Colonic mucosa (tissue), 4 donors: ENCODE data around the gene MLLT10. TPM values are rescaled to one million over a fixed set of nuclear protein-coding genes. Genes with fewer than 3 reads are reported as not detected.
A peak's percentile ranks its signal among the peaks of the same experiment; 100 is the strongest.

Experiments used
- DNase-seq: peaks from one replicate; pipeline ENCODE4 v3.0.0-alpha.2; 2020
- H3K27ac ChIP-seq: fragments of 200-600 bp; one replicate; pipeline ENCODE4 v1.8.0; 2021
- H3K27me3 ChIP-seq: fragments of 200-600 bp; one replicate; pipeline ENCODE4 v1.8.0; 2021
- H3K36me3 ChIP-seq: fragments of 200-600 bp; one replicate; pipeline ENCODE4 v1.8.0; 2021
- H3K4me1 ChIP-seq: fragments of 200-600 bp; one replicate; pipeline ENCODE4 v1.8.0; 2021; ENCODE audit warnings: mild to moderate bottlenecking
- H3K4me3 ChIP-seq: fragments of 200-600 bp; one replicate; pipeline ENCODE4 v1.8.0; 2021
- H3K9ac ChIP-seq, 2 donors: one replicate each; pipeline ENCODE4 v1.7.0; 2013; ENCODE audit warnings: control low read depth in 2 of 2, low read depth in 2 of 2, low read length in 2 of 2
- H3K9me3 ChIP-seq: fragments of 200-600 bp; one replicate; pipeline ENCODE4 v1.8.0; 2021
- intact Hi-C: fragments of 100-400 bp; cut with DNase I; formaldehyde crosslinking; loops from one replicate; pipeline ENCODE4 v1.14.1; 2022
- total RNA-seq, 2 donors: library from RNA; stranded (reverse); fragmentation: NEBNext Ultra II Directional in 1 of 2; extraction: Animal tissue kit (Norgen Biotek cat#: 25700) in 1 of 2; gene quantifications; one replicate each; pipeline ENCODE4 v1.2.1, GENCODE V29; 2021
- TF ChIP-seq, protein P1 (sequence below): fragments of 200-600 bp; IDR thresholded peaks from one replicate; pipeline ENCODE4 v1.8.0; 2022; ENCODE audit warnings: antibody characterized with exemption, mild to moderate bottlenecking
- donor health status: healthy.
- donor health status: DM: no; HTN: no; CAD: no.
- donor health status: DM: no; HTN: no; CAD: no.

Gene MLLT10
- total RNA-seq, 2 donors from 2014 or later, result 17.8 to 25.1 TPM

DNA sequence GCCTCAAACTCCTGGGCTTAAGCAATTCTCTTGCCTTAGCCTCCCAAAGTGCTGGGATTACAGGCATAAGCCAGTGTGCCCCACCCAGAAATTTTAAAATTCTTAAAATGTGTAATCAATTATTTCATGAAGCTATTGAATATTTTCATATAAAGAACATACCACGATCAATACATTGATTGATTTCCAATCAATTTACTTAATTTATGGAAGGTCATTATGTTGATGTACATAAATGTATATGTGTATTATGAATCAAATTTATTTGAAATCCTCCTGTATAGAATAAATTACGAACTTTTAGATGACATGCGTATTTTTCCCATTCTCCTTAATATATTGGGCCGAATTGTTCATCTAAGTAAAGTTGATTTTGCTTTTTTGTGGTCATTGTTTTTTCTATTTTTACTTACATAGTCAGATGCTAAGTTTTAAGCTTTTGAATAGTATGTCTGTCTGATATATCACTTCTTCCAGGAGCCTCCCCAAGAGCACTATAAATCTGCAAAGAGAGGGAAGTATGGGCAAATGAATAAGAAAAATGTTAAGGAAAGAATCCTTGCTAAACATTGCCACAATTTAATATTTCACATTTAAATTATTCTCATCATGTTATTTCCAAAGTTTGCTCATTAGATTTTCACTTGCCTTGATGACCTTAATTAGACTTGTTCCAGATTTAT lies 43.9 kb upstream of the MLLT10 start:
- Histone ChIP-seq H3K27me3 (peaks cover 16% of the 10 kb centered on the region), H3K36me3 (no peaks in the 10 kb centered on the region), H3K9ac (no peak overlapping the region), H3K27ac (no peak overlapping the region), H3K4me1 (peaks cover 6% of the 10 kb centered on the region), H3K4me3 (no peak overlapping the region), H3K9me3 (no peaks in the 10 kb centered on the region)
- DNase-seq, result no peak
- TF ChIP-seq, protein P1, sequence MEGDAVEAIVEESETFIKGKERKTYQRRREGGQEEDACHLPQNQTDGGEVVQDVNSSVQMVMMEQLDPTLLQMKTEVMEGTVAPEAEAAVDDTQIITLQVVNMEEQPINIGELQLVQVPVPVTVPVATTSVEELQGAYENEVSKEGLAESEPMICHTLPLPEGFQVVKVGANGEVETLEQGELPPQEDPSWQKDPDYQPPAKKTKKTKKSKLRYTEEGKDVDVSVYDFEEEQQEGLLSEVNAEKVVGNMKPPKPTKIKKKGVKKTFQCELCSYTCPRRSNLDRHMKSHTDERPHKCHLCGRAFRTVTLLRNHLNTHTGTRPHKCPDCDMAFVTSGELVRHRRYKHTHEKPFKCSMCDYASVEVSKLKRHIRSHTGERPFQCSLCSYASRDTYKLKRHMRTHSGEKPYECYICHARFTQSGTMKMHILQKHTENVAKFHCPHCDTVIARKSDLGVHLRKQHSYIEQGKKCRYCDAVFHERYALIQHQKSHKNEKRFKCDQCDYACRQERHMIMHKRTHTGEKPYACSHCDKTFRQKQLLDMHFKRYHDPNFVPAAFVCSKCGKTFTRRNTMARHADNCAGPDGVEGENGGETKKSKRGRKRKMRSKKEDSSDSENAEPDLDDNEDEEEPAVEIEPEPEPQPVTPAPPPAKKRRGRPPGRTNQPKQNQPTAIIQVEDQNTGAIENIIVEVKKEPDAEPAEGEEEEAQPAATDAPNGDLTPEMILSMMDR, result no peak
- intact Hi-C loops, result loop anchor here (5.0 to 10.0 kb wide), 3 partner anchors 215 to 1505 kb away; no protein-coding TSS in a partner anchor

DNA sequence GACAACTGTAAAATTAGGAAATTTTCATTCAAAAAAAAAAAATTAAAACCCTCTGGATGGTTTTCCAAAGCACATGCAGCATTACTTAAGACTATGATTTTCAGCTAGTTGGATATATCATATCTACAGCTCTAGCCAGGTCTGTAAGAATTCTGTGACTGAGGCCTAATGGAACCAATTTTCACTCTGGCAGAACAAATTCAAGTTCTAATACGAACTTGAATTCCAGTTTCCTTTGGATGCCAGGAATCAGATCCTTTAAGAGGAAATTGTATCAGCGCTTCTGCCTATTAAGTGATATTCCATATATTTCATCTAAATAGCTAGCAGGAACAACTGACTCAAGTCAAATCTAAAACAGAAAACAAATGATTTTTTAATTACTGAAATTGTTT lies 43.3 kb upstream of the MLLT10 start:
- Histone ChIP-seq H3K36me3 (no peaks in the 10 kb centered on the region), H3K9ac (no peak overlapping the region), H3K4me3 (no peak overlapping the region), H3K27ac (no peak overlapping the region), H3K27me3 (peaks cover 20% of the 10 kb centered on the region), H3K4me1 (peaks cover 6% of the 10 kb centered on the region), H3K9me3 (no peaks in the 10 kb centered on the region)
- no peak for DNase-seq
- intact Hi-C loops, result loop anchor here (5.0 to 10.0 kb wide), 3 partner anchors 216 to 1504 kb away; no protein-coding TSS in a partner anchor
- TF ChIP-seq, protein P1, result no peak

DNA sequence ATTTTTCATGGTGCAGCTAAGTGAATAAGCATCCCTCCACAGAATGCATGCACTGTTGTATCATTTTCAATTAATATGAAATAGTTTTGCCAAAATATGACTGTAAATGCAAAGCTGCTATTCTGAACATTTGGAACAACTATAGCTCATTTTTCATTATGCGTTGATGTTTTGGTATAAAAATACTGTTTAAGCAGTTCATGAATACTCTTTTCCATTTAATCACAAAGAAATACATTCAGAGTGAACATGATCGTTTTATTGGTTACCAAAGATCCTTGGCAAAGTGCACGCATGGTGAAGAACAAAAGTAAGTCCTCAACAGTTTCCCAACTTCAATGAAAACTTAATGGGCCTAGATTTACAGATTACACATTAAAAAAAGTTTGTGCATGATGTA lies 41.6 kb upstream of the MLLT10 start:
- Histone ChIP-seq H3K27ac (no peak overlapping the region), H3K9ac (no peak overlapping the region), H3K4me1 (peaks cover 6% of the 10 kb centered on the region), H3K9me3 (no peaks in the 10 kb centered on the region), H3K4me3 (no peak overlapping the region), H3K36me3 (no peaks in the 10 kb centered on the region), H3K27me3 (peaks cover 20% of the 10 kb centered on the region)
- TF ChIP-seq, protein P1, result no peak
- DNase-seq, result no peak
- intact Hi-C loops, result loop anchor here (5.0 to 10.0 kb wide), 3 partner anchors 218 to 1502 kb away; no protein-coding TSS in a partner anchor

DNA sequence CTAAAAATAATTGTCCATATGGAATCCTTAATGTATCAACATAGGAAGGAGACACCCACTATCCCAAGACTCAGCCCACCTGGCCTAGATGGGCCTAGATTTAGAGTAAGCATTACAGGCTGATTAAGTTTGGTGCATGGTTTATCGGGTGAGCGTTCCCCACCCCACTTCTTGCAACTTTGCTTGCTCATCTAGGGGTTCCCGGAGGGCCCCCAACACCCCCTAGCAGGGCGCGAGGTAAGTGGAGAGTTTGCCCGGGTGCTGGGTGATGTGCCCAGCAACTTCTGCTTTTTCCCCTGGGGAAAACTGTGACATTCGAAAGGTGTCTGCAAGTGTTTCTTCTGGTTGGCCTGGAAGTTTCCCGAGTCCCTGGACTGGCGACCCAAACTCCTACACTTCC lies 40.2 kb upstream of the MLLT10 start:
- DNase-seq, result no peak
- Histone ChIP-seq H3K9ac (no peak overlapping the region), H3K27me3 (peaks cover 29% of the 10 kb centered on the region), H3K36me3 (no peaks in the 10 kb centered on the region), H3K27ac (no peak overlapping the region), H3K4me1 (peaks cover 6% of the 10 kb centered on the region), H3K9me3 (no peaks in the 10 kb centered on the region), H3K4me3 (peak overlapping the region; percentile 68)
- intact Hi-C loops, result loop anchor here (5.0 to 10.0 kb wide), 3 partner anchors 219 to 1501 kb away; no protein-coding TSS in a partner anchor
- TF ChIP-seq, protein P1, result no peak

DNA sequence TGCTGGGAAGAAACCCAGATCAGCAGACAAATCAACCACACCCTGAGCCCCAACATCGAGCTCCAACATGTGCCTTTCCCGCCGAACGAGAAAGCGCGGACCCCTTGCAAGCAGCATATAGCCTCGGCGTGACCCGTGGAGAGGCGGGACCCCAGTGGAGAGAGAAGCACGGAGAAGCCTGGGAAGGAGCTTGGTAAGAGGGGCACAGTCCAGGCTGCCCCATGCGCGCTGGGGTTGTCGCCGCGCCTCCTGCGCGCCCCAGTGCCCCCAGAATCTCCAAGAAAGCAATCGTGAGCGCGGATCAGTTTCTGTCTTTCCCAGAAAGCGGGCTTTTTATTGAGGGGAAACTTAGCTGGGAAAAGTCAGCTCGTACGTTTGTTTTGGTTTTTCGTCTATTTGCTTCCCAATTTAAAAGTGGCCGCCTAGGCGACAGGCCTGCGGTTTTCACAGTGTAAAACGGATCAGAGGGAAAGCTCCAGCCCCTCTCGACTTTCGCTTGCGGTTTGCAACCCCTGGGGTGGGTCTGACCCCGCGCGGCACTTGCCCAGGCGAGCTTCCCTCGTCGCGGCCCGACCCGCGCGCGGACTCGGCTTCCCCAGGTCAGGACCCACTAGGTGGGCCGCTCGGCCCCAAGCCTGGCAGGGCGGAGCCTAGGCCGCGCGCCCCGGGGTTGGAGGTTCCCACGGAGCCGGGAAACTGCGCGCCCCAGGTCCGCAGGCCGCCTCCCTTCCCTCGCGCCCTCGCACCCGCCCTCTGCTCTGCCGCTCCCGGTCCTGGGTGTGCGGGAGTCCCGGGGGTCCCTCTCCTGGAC lies 39.6 kb upstream of the MLLT10 start:
- TF ChIP-seq, protein P1, result no peak
- Histone ChIP-seq H3K4me3 (peak overlapping the region; percentile 68), H3K27ac (no peak overlapping the region), H3K4me1 (peaks cover 6% of the 10 kb centered on the region), H3K27me3 (peaks cover 34% of the 10 kb centered on the region), H3K9ac (peak overlapping the region; percentile 34 to 67), H3K36me3 (no peaks in the 10 kb centered on the region), H3K9me3 (no peaks in the 10 kb centered on the region)
- intact Hi-C loops, result loop anchor here (5.0 to 10.0 kb wide), 5 partner anchors 220 to 1500 kb away; no protein-coding TSS in a partner anchor
- DNase-seq, result peak; percentile 20
